Esophagus muscularis mucosa (tissue), 4 donors: ENCODE data around the gene GATB. TPM values are rescaled to one million over a fixed set of nuclear protein-coding genes. Genes with fewer than 3 reads are reported as not detected.

ENCODE experiments used
- DNase-seq: peaks from one replicate; pipeline ENCODE4 v3.0.0-alpha.2; 2017; ENCODE audit errors: extremely low spot score
- H3K27ac ChIP-seq, 4 donors: fragments of 200-600 bp; sonication (generic); replicated peaks in 1 of 4; 1 replicate in 3 of 4; 2 replicates in 1 of 4; pipeline ENCODE4 v1.5.1; 2016 to 2019; ENCODE audit warnings: mild to moderate bottlenecking in 1 of 4
- H3K27me3 ChIP-seq, 4 donors: fragments of 200-600 bp; sonication (generic); one replicate each; pipeline versions ENCODE4 v1.5.1 to v1.6.0; 2016 to 2019
- H3K36me3 ChIP-seq, 4 donors: fragments of 200-600 bp; sonication (generic); one replicate each; pipeline ENCODE4 v1.5.1; 2016 to 2019
- H3K4me1 ChIP-seq, 4 donors: fragments of 200-600 bp; sonication (generic); one replicate each; pipeline ENCODE4 v1.5.1; 2016 to 2019
- H3K4me3 ChIP-seq, 4 donors: fragments of 200-600 bp; sonication (generic); 1 replicate in 2 of 4; 2 replicates in 2 of 4; pipeline ENCODE4 v1.5.1; 2016 to 2019; ENCODE audit warnings: mild to moderate bottlenecking in 4 of 4, moderate library complexity in 1 of 4
- H3K9me3 ChIP-seq, 4 donors: fragments of 200-600 bp; sonication (generic); 1 replicate in 3 of 4; 2 replicates in 1 of 4; pipeline ENCODE4 v1.5.1; 2016 to 2019
- EP300 ChIP-seq: sonication (generic); formaldehyde crosslinking; IDR thresholded peaks from one replicate; pipeline ENCODE4 v1.6.1; 2017; ENCODE audit warnings: antibody characterized with exemption
- POLR2A ChIP-seq: fragments of 450-650 bp; IDR thresholded peaks from one replicate; pipeline ENCODE4 v1.6.1; 2017; ENCODE audit warnings: antibody characterized with exemption, moderate library complexity, mild to moderate bottlenecking, low read depth
- POLR2AphosphoS5 ChIP-seq, 2 donors: sonication (generic); formaldehyde crosslinking; IDR thresholded peaks; one replicate each; pipeline ENCODE4 v1.6.1; 2017; ENCODE audit warnings: antibody characterized with exemption in 2 of 2
- WGBS: methylation state at CpG from one replicate; pipeline ENCODE4 v1.1.5; 2018; 5-methylcytosine and 5-hydroxymethylcytosine counted together
- intact Hi-C: fragments of 100-400 bp; cut with DNase I; formaldehyde crosslinking; loops from one replicate; pipeline ENCODE4 v1.15.1; 2023
- total RNA-seq, 4 donors: library from RNA; depleted of rRNA; stranded (reverse); fragments of >200 nt; gene quantifications; one replicate each; pipeline versions ENCODE4 v1.1.0 to v1.2.1, GENCODE V29; 2016
- TF ChIP-seq, protein P1 (sequence below), 3 experiments: fragments of 200-600 bp in 2 of 3; fragments of 450-650 bp in 1 of 3; sonication (generic) in 2 of 3; IDR thresholded peaks; one replicate each; pipeline ENCODE4 v1.5.1; 2017 to 2019; ENCODE audit warnings: antibody characterized with exemption in 3 of 3, mild to moderate bottlenecking in 2 of 3, moderate library complexity in 1 of 3

The GATB gene
- total RNA-seq, 4 donors from 2014 or later: 12.4 to 19.9 (median 16.4) TPM

DNA sequence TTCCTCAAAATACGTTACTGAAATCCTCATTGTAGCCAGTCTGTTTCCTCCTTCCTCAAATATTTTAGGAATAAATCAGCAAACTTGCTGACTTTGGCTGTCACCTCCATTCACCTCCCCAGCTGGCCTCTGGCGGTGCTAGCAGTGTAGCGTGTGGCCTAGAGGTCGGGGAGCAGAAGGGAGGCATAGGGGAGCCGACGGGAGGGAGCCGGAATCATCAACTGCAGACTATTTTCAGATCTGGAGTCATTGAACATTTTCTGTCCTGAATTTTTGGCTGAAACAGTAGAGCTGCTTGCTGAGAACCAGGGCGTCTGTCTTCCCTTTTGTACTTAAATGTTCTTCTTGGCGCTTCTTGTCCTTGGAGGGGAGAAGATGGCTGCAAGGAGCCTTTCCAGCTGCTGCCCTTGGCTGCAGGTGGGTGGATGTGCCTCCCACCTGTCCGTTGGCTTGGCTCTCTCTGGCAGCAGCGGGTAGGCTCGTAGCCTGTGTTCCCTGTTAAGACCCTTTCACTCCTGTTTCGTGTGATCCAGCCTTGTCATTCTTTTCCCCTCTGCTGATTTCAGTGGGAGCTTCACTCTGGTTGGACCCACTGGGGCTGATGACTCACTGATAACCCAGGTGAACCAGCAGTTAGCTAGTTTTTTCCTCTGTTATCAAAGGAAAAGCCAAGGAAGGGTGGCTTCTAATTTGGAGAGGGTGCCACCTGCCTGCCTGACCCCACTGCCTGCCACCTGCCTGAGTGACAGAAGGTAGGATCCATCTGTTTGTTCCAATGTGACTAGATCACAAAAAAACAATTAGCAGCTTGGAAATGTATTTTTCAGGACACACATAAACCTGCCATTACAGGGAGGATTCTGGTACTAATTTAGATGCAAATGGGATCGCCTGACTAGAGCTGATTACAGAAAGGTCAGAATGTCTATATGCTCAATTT lies 135.9 kb downstream of the GATB start:
- intact Hi-C loops: no loop called here
- DNase-seq: no peak
- H3K36me3 ChIP-seq: no peaks in the 10 kb centered on the region
- WGBS: 72% methylated on average over 14 of the region's 14 CpGs
- H3K9me3 ChIP-seq: no peaks in the 10 kb centered on the region
- no peak for TF ChIP-seq EP300
- no peak for TF ChIP-seq POLR2A
- TF ChIP-seq, protein P1, sequence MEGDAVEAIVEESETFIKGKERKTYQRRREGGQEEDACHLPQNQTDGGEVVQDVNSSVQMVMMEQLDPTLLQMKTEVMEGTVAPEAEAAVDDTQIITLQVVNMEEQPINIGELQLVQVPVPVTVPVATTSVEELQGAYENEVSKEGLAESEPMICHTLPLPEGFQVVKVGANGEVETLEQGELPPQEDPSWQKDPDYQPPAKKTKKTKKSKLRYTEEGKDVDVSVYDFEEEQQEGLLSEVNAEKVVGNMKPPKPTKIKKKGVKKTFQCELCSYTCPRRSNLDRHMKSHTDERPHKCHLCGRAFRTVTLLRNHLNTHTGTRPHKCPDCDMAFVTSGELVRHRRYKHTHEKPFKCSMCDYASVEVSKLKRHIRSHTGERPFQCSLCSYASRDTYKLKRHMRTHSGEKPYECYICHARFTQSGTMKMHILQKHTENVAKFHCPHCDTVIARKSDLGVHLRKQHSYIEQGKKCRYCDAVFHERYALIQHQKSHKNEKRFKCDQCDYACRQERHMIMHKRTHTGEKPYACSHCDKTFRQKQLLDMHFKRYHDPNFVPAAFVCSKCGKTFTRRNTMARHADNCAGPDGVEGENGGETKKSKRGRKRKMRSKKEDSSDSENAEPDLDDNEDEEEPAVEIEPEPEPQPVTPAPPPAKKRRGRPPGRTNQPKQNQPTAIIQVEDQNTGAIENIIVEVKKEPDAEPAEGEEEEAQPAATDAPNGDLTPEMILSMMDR (IDR thresholded peaks at IDR 0.05): no peak
- TF ChIP-seq POLR2AphosphoS5 (IDR thresholded peaks at IDR 0.05): no peak
- H3K27me3 ChIP-seq: no peaks in the 10 kb centered on the region
- H3K4me1 ChIP-seq: no peaks in the 10 kb centered on the region
- H3K4me3 ChIP-seq: no peak overlapping the region
- no peak overlapping the region for H3K27ac ChIP-seq
